ENCODE data around the gene PLPP4.

The PLPP4 gene

DNA sequence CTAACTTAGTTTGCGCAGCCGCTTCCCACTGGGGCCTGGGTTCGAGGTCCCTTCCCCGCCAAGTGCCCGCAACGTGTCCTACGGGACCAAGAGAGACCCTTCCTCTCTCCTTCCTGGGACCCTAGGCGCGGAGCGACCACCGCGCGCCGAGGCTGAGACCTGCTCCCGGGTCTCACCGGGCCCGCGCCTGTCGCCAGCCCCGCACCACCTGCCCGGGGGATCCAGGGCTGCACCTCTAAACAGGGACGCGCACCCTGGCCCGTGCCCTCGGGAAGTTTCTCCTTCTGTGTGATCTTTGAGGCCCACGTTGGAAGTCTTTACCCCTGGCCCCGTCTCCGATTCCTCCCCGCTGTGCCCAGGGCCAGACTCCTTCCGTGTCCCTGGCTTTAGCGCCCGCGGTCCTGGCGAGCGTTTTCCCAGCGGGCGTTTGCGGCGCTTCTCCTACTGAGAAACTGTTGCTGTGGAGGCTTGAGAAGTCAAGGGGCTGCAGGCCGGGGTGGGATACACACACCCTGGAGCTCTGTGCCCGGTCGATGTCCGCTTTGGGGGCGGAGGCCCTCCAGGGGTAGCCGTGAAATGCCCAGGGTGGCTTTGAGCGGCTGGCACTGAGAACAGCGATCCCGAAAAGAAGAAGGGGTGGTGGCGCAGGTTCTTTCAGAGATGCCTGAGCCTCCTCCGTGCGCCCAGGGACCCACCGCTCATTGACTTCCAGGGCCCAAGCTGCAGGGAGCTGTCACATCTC is 575 bp downstream of the PLPP4 start:
- no peak for DNase-seq

DNA sequence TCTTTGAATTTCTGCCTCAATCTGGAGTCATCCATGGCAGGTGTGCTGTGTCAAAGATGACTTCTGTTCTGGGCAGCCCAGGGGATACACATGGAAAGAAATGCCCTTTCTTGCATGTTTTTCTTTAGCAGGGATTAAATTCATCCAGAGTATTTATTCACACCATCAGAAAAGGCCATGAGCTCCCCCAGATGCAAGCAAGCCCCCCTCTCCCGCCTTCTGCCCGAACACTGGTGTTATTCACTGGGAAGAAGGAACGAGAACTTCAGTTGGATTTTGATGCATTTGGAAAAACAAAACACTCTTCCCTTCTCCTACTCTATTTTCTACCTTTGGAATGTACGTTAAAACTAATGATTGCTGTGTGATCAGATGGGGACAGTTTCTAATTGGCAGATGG is 1.4 kb downstream of the PLPP4 start:
- DNase-seq, result no peak

DNA sequence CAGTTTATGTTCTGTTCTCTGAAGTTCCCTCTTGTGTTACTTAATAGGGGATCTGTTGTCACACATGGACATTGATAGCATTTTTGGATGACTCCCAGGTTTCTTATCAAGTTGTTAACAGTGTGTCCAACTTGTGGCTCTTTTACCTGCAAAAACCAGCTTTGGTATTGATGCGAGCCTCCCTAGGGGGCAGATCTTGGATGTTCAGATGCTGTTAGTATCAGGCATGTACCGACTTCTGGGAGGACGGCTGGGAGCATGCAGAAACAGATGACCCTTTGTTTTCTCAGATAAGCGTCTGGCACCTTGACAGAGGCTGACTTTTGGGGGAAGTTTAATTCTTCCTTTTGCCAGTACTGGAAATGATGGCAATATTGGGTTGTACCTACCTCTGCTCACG is 2.2 kb downstream of the PLPP4 start:
- no peak for DNase-seq

DNA sequence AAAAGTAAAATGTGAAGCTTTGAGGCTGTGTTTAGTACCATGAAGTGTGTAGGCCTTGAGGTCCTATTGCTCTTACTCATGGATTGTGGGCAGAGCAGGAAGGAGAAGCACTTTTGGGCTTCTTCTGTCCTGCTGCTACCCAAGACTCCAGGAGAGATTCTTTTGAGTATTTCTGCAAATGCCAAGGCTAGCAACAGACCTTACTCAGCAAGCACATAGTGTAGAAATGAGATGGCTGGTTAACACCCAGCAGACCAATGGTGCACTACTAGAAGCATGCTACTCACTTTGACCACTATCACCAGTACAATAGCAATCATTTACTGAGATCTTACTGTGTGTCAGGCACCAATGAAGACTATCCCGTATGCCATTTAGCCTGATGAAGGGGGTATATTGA is 3.2 kb downstream of the PLPP4 start:
- DNase-seq, result no peak

DNA sequence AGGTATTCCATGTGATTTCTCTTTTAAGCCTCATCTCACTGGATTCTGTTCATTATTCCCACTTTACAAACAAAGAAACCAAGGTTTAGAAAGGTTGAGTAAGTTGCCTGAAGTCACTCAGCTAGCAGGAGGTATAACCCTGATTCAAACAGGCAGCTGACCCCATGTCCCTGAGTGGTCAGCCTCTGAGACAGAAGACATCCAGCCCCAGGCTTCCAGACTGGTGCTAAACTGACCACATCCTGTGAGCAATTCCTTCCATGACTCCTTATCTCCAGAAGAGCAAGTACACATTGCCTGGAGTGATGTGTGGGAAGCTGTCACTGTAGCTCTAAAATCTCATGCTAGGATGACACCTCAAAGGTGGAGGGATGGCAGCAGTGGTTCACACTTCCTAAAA is 3.7 kb downstream of the PLPP4 start:
- DNase-seq, result no peak

DNA sequence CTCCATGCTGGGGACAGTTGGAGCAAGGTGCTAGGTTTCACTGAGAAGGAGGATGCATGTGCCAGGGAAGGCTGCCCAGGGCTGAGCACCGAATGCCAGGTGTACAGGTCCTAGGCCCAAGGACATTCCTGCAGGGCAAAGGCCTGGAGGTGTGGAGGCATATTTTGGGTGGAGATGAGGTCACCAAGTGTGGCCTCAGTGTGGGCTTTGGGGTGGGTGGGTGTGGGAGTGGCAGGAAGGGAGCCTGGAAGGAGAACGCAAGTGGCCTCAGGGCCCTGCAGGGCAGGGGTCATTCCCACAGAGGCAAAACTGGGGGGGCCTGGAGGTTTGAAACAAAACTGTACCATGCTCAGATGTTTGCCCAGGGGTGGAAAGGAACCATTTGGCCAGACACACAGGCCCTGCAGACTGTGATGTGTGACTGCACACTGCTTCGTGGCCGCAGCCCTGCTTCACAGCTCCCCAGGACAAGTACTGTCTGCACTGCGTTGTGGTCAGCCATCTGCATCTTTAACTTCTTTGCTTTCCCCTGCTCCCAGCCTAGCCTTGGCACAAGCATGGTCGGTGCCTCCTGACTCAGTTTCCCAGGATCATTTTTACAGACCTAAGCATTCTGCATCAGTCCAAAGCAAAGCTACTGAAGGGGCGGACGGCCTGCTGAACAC is 5.1 kb downstream of the PLPP4 start:
- no peak for DNase-seq

DNA sequence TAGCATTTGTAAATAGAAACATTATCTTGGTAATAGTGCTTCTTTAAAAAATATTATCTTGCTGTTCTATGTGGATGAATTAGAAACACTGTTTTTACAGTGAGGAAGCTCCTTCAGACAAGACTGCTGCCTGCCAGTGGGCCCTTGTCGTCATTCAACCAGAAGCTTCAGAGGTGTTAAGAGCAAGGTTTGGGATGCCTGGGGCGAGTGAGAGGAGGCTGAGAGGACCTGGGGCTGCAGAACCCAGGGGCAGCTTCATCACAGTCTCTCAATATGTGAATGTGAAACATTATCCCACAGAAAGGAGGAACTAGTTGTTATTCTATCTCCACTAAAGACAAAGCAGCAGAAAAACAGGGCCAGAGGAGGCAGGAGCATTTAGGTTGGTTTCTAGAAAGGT is 8.1 kb downstream of the PLPP4 start:
- DNase-seq, result no peak

DNA sequence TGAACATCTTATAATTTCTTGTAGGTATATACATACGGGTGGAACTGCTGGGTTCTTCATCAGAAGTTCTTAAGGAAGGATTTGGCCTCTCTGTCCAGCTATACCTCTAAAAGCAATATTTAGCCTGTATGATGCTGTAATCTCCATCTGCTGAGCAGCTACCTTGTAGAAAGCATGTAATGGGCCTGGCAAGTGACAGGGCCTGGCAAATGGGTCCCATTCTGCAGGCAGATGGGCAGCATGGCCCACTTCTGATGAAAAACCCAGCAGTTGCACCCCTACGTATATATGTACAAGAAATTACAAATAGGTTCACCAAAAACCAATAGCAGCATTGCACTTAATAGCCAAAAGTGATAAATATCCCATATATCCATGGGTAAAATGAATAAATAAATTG is 9.0 kb downstream of the PLPP4 start:
- DNase-seq, result no peak

DNA sequence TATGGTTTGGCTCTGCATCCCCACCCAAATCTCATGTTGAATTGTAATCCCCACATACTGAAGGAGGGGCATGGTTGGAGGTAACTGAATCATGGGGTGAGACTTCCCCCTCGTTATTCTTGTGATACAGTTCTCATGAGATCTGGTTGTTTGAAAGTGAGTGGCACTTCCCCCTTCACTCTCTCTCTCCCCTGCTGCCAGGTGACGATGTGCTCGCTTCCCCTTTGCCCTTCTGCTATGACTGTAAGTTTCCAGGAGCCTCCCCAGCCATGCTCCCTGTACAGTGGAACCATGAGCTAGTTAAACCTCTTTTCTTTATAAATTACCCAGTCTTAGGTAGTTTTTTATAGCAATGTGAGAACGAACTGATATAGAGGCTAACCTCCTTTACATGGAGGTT is 16.6 kb downstream of the PLPP4 start:
- DNase-seq, result no peak

DNA sequence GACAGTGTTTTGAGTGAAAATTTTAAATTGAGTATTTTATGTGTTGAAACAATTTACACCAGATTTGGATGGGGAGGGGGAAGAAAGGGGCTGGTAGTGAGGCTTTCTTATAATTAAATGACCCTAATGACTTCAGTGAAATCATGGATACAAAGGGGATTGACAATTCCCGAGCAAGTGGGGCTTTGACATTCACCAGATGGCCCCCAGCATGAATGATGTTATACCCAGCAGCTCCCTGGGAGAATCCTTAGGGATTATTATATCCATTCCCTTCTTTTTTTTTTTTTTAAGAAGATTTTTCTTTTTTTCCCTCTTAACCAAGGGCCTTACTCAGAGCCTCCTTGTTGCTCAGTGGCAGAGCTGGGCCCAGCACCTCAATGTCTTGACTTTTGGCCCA is 17.9 kb downstream of the PLPP4 start:
- no peak for DNase-seq

DNA sequence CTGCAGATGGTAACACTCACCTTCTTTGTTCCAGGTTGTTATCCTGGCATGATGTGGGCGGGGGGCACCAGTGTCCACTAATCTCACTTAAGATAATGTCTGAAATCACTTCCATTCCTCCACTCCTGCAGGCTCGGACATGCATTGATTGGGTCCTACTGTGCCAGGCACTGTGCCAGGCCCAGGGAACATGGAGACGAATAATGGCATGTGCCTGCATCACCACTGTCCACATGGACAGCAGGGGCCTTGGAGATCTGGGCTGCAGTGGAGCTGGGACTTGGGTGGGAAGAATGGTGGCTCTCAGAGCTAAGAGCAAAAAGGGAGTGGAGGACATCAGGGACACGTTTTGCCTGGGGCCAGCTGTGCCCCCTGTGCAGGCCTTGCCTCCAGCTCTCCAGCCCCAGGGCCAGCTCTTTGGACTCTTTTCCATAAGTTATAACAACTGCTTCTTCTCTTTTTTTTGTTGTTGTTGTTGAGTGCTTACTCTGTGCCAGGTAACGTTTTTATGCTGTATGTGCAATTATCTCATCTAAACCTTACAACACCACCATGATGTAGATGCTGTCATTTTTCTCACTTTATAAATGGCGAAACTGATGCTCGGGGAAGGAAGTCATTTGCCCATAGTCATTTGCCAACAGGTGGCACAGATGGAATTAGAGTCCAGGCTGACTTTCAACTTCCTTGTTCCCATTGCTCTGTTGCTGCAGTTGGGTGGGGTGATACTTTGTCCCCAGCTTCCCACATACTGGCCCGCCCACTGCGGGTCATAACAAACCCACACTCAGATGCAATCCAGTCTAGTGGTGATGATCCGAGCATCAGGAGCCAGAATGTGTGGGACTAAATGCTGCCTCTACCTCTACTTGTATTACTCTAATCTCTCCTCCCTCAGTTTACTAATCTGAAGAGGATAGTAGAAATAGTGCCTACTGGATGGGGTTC is 19.1 kb downstream of the PLPP4 start:
- DNase-seq, result no peak

DNA sequence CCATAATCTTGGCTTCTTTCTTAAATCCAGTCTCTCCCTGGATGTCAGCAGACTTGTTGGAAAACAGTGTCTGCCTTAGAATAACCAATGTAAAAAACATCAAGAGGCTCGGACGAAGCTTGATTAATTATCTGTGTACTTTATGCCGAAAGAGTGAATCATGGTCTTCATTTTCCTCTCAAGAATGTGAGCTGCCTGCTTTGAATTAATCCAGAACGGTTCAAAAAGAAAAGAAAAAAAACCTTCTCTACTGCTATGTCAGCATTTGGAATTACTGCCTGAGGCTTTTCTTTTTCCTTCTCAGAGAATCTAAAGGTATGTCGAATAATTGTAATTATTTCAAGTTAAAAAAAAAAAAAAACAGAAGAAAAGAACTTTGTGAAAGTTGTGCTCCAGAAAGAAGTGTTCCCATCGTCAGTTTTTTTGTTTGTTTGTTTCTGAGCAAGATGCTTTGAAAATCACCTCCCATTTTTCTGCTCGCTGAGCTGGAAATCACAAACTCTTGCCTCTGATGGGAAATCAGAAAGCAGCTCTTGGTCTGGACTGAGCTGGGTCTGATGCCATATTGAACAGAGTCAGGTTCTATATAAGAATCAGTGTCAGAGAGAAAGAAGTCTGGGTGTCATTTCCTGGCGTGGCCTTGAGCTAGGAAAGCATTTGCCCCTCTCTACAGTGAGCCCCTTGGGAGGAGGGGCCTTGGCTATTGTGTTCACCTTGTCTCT is 20.2 kb downstream of the PLPP4 start:
- no peak for DNase-seq

DNA sequence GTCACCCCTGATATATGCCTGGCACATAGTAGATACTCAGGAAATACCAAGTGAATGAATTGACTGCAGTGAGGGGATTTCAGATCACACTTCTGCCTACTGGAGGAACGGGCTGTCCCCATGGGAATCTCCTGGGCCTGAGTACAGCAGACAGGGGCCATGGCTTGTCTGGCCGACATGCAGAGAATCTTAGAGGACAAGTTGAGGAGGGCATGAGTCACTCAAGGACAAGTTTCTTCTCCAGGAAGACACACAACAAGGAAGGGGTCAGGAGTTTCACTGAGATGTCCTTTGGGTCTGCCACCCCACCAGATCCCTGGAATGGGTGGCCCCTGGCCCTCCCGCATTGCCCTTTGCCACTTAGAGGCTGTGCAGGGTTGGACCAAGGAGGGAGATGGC is 20.7 kb downstream of the PLPP4 start:
- DNase-seq, result no peak

DNA sequence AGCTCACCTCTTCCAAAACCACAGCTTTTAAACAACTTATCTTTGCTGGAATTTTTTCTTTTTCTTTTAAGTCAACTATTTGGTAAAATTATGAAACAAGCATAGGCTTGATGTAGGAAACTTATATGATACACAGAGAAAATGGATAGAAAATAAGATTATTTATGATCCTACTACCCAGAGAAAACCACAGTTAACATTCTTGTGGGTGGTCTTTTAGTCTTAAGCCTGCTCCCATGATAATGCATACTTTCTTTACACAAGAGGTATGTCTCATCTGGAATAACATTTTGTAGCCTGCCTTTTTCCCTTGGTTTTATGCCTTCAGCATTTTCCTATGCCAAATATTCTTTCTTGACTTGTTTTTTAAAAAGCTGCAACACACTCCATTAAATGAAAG is 21.4 kb downstream of the PLPP4 start:
- no peak for DNase-seq

DNA sequence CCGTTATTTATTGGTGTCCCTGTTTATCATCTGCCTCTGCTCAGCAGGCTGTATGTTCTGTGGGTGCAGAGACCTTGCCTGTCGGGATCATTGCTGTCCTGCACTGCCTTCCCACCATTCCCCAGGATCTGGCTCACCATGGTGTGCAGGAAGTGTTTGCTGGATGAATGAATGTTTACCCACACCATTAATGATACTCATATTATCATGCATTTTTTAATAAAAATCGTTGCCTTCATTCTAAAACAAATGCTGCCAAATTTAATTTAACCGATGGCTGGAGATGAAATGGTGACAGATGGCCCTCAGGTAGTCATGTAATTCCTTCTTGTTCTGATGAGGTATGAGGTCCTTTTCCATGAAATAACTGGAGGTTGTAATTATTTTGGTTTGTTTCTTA is 22.5 kb downstream of the PLPP4 start:
- DNase-seq, result no peak

DNA sequence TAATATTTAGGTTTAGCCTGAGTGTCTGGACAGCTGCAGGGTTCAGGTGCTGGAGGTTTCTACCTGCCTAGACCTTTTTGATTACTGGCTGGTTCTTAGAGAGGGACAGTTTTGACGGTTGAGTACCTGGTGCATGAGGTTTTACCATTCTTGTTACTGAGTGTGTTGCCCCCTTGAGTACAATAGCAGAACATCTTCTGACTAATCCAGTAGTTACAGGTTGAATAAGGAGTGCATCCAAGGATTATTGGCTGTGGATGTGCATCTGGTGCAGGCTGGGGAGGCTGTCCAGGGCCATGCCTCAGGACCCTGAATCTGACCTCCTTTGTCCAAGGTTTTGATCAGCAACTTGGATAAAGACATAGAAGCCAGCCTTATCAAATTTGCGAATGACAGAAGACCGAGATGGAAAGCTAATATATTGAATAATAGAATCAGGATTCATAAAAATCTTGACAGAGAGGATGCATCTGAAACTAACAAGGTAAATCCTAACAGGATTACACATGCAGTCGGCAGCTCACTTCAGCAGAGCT is 23.1 kb downstream of the PLPP4 start:
- no peak for DNase-seq

DNA sequence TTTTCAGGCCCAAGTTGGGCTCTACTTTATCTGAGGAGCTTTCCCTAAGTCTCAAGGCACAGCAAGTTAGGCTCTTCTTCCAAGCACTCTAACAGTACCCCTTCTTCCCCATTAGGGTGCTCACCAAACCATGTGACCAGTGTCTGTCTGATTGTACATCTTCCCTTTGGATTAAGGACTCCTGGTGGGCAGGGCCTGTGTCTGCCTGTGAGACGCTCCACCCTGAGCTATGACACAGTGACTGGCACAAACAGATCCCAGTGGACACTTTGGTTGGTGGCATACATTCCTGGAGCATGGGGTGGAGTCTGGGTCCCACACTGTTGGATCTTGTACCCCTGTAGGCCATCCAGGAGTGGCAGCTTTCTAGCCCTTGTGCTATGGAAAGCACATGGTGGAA is 23.8 kb downstream of the PLPP4 start:
- DNase-seq, result no peak

DNA sequence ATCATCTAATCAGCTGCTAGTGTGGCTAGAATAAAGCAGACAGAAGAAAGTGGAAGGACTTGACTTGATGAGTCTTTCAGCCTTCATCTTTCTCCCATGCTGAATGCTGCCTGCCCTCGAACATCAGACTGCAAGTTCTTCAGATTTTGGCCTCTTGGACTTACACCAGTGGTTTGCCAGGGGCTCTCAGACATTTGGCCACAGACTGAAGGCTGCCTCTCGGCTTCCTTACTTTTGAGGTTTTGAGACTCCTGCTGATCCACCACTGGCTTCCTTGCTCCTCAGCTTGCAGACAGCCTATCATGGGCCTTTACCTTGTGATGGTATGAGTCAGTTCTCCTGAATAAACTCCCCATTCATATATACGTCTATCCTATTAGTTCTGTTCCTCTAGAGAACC is 26.0 kb downstream of the PLPP4 start:
- no peak for DNase-seq

DNA sequence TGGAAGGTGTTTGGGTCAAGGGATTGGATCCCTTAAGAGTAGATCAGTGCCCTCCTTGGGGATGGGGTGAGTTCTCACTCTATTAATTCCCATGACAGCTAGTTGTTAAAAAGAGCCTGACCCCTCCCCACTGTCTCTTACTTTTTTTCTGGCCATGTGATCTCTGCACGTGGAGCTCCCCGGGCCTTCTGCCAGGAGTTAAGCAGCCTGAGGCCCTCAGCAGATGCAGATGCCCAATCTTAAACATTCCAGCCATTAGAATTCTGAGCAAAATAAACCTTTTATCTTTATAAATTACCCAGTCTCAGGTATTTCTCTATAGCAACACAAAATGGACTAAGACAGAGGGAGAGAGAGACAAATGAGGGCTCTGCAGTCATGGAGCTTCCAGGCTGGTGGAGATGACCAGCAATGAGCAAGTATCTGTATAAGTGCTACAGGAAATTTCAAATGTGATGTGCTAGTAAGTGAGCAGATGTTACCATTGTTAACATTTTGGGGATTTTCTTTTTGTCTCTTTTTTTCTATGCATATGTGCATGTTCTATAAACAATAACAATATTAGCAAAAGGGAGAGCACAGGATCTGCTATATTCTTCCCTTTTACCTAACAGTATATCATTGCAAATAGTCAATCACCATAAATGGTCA is 26.7 kb downstream of the PLPP4 start:
- no peak for DNase-seq

DNA sequence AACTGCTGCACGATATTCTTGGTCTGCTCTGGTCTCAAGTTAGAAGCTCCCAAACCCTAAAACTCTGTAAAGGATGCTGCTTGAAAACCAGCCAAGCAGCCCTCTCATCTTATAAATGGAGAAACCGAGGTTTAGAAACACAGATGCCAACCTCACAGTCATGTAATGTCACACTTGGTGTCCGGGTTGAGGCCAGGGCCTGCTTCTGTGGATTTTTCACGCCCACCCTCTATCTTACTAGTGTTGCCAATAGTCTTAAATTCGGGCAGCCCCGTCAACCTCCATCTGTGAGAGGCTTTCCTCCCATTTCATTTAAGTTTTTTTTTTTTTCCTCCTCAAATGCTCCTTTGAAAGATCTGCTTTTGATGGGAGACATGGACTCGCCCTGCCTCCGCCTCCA is 28.9 kb downstream of the PLPP4 start:
- DNase-seq, result no peak

DNA sequence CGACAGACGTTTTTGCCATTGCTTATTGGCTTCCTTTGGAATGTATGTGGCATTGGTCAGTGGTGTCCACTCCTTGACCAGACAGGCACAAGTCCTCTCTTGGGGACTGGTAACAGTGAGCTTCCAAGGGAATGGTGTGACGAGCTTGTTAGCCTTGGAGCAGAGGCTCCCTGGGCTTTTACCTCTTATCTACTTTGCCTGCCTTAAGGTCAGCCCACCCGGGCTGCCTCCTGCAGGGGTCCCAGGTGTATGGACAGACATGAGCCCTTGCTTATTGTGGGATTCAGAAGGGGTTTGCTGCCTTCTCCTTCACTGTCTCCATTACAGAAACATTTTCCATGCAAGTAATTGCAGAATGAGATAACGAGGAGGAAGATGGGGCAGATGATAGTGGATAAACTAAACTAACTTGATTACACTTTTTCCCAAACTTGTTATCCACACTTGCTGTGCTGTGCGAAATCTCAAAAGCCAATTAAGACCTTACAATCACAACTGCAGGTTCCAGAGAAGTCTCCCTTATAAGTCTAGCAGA is 29.7 kb downstream of the PLPP4 start:
- DNase-seq, result no peak

DNA sequence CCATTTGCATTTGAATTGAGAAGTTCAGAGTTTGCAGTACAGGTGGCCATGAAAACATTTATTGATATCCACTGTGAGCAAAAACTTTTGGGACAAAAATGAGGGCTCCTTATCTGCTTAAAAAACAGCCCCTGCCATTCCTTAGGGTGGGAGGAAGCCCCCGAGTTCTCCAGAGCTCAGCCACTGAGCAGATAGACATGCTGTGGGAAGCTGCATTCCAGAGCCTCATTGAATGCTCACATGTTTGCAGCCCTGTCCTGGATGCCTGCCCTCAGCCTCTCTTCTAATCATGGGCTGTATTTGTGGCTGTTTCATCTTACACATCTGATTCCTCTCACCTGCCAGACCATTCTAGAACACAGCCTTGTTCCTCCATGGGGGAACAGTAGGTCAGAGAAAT is 33.3 kb downstream of the PLPP4 start:
- no peak for DNase-seq
